HG03520 (cell line): ENCODE data around the gene CCR6.
"Not testable (repeated sequence)": the region's sequence is repeated elsewhere in the genome, so short reads cannot be mapped to it uniquely, and the experiment has no call there.

ENCODE experiments used
- ATAC-seq: cut with Tn5 transposase; IDR thresholded peaks from one replicate; pipeline ENCODE4 v1.9.1; 2021; ENCODE audit warnings: mild to moderate bottlenecking, moderate library complexity; ENCODE audit not compliant: unreplicated experiment

CCR6 gene

DNA sequence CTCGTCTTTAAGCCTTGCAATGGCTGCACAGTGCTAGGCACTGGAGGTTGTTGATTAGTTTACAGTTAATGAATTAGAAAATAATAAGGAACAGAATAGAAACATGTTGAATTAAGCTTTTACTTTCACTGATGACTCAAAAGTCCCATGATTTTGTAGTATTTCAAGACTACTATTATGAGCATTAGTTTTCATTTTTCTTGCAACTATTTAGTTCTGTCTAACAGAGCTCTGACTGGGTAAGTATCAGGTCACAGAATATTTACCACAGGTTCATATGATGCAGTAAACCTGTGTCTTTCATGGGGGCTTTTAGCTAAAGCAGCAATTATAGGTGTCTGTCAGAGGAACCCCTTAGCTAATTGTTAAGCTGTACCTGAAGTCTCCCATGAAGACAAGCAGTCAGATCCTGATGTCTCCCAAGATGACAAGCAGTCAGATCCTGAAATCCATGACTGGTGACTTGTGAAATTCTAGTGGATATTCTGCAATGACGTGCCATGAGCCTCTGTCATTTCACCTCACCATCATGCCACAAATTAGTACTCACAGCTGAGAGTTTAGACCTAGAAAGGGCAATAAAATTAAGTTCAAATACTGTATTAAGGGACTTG, 43.1 kb downstream of the CCR6 start:
- ATAC-seq = no peak

DNA sequence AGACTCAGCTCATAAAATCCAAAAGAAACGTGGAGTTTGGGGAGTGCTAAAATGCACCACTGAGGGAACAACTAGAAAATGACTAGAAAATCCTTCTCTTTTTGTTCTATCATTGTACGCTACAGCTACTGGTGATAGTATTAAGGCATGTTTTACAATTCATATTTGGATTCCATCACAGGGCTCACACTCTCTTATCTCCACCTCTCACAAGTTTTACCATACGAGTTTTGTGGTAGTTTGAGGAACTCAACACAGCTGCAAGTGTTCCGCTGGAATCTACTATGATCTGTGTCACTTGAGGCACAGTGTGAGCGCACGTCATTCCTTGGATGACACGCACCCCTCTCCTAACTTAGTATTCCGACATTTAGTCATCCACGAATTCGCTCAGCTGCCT, 44.8 kb downstream of the CCR6 start:
- not testable (repeated sequence) for ATAC-seq

DNA sequence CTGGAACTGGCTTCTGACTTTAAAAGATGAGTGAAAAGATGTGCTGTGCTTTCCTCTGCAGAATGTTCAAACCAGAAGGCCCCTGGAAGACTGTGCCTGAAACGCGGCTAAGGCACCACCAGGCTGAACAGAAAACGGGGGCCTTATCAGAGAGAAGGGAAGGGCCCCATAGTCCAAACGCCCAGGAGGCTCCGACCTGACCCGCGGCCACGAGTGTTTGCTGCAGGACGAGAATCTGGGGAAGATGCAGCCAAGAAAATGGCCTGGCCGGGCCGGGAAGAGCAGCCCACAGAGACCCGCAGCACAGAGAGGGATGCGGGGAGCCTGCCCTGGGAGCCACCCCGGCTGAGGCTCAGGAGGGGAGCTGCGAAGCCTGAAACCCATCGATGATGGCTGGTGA, 45.4 kb downstream of the CCR6 start:
- not testable (repeated sequence) for ATAC-seq

DNA sequence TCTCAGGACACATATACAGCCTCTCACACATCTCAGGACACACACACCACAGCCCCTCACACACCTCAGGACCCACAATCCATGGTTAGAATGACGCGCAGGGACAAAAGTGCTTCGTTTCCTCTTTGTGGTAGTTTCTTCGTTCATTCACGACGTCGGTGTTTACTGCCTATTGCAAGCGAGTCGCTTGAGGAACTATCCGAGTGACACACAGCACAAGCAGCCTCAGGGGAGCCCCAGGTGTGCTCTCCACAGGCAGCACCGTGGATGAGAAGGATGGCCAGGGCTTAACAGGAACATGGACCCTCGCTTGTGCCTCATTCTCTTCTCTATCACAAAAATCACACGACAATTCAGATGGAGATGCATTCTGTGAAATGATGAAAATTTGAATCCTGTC, 47.0 kb downstream of the CCR6 start:
- ATAC-seq = not testable (repeated sequence)

DNA sequence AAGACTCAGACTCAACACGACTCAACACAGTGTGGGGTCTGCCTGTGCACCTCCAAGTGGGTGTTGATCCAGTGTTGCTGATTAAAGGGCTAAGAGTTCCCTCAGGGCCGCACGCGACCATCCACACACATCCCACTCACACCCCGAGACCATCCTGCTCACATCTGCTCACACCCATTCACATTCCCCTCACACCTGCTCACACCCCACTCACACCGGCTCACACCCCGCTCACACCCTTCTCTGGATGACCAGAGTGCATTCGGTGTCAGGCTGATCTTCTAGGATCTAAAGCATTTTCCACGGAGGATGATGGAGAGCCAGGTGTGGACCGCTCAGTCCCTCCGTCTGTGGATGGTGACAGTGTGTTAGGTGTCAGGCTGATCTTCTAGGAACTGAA, 48.4 kb downstream of the CCR6 start:
- not testable (repeated sequence) for ATAC-seq

DNA sequence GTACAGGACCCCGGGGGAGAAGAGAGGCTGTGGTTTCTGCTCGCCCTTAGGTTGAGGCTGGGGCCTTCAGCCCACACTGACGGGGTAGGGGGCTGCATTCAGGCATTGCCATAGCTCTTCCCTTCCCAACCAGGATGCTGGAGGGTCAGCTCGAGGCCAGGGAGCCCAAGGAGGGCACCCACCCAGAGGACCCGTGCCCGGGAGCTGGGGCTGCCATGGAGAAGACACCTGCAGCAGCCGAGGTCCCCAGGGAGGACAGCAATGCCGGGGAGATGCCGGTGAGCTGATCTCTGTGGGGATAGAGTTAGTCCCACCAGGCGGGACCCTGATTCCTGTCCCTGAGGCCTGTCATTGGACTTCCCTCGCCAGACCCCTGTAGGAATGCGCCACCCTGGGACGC, 49.1 kb downstream of the CCR6 start:
- ATAC-seq = not testable (repeated sequence)

DNA sequence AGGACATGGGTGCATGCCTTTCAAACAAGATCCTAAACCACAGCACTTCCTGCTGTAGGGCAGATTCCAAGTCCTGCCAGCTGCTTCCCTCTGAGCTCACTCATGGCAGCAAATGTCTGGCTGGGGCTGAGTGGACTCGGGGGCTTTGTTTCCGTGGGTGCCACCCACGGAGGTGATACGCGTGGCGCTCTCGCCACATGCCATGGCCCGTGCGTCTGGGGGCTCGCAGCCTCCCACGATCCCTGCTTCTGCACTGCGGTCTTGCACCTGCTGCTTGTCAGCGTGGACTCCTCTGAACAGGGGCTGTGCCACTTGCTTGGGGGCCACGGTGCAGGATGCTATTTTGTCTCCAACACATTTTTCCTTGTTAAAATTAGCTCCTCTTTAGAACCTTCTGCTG, 54.4 kb downstream of the CCR6 start:
- not testable (repeated sequence) for ATAC-seq

DNA sequence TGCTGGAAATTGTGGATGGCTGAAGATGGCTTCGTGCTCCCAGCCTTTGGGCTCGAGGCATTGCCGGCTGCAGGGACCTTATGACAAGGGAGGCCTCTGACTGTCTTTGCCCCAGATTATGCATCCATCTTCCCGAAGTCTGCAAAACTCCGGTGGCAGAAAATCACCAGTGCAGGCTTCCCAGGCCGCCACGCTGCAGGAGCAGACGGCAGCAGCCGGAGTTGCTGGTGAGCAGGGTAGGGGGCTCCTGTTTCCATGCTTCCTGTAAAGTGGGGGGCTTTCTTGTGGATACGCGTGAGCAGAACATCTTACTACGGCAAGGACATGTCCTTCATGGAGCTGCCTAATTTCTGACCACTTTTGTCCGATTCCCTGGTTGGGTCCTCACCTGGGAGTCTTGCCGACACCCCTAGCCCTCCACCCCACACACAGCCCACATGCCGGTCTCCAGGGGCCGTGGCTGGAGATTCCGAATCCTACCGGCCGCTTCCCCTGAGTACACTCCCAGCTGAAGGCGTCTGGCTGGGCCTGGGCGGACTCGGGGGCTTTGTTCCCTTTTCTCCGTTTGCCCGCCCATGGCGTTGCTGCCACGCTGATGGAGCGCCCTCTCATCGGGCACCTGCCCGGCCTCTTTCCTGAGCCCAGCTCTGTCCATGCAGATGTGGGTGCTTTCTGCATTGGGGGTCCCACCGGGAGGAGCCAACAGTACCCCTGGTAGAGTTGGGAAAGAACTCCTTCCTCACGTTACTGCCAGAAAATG, 56.2 kb downstream of the CCR6 start:
- not testable (repeated sequence) for ATAC-seq

DNA sequence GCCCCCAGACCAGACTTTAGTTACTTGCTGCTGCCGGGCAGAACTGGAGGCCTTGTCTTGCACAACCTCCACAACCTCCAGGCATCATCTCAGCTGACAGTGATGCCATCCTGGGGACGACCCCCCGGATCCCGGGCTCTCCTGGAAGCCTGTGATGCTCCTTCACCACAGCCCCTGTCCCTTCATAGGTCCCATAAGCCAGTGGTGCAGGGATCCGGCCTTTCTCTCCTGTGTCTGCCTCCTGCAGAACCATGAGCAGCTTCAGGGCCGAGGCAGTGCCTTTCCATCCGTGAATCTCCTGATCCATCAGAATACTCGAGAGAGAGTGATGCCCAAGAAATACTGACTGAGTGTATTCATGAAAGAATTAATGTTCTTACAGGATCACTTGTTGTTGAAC, 57.2 kb downstream of the CCR6 start:
- ATAC-seq = not testable (repeated sequence)

DNA sequence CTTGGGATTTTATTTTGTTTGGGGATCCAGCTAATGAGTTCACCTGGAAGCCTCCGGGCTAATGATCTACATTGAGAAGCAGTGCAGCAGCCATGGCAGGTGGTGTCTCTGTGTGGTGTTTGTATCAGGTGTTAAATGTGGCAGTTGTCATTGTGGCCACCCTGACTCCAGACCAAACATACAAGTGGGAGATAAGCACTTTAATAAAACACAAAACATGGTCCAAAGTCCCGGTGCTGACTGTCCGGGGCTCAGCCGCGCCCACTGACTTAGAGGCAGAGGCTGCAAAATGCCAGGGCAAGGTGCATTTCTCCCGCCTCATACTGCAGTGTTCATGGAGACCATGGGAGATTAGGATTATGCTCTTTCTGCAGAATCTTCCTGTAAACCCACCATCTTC, 58.5 kb downstream of the CCR6 start:
- ATAC-seq = not testable (repeated sequence)

DNA sequence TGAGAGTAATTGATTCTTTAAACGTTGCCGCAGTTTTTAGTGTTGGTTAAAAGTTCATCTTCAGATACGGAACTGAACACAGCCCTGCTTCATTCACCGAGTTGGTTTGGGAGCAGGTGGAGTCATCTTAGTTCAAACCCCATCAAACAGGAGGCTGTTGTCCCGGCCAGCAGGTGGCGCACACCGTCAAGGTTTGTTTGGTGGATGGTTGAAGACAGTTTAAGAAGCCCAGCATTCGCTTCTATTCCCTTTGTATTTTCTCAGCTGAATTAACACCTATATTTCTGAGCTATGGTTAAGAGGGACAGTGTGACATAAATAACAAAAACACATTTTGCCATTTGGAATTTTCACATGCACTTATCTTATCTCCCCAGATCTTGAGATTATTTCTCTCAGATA, 60.0 kb downstream of the CCR6 start:
- ATAC-seq = peak; percentile 90

DNA sequence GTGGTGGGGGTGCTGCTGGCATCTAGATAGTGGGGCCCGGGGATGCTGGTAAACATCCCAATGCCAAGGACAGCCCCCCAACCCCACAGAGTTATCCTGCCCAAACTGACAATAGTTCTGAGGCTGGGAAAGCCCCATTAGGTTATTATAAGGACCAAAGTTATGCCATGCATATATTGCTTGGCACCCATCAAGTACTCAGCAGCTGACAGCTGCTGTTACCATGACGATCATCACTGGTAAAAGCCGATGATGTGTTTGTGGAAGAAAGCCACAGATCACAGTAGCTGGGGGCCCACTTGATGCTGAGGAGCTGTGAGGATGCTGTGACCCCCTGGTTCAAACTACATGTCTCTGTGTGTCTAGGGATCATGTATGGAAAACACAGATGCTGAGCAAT, 62.2 kb downstream of the CCR6 start:
- ATAC-seq = not testable (repeated sequence)

DNA sequence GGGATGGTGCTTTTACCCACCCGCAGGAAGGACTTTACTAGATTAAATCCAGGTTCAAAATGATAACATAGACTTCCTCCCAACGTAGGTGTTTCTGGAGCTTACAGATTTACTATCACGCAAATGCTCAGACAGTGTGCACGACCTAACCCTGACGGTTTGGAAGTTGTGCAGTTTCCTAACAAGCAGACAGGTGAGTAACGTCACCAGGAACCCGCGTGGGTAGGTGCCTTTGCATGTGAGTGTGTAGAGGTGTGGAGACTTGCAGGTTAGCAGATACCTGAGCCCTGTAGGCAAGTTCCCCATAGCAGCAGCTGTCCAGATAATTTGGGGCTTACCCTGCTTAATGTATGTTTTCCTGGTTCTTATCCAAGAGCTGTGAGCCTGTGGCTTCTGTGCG, 64.4 kb downstream of the CCR6 start:
- not testable (repeated sequence) for ATAC-seq
